Fibroblast of villous mesenchyme (primary cell): ENCODE data around the gene OSBPL10. TPM values are rescaled to one million over a fixed set of nuclear protein-coding genes. Genes with fewer than 3 reads are reported as not detected.
"Not testable (repeated sequence)": the region's sequence is repeated elsewhere in the genome, so short reads cannot be mapped to it uniquely, and the experiment has no call there.

ENCODE experiments used
- DNase-seq: peaks from one replicate; pipeline ENCODE4 v3.0.0-alpha.2; 2010; ENCODE audit warnings: low read depth
- H3K4me3 ChIP-seq: 2 replicates; pipeline ENCODE4 v1.5.1; 2011; ENCODE audit warnings: low read depth, mild to moderate bottlenecking, low read length
- total RNA-seq: library from RNA; depleted of rRNA; stranded (reverse); fragments of >200 nt; gene quantifications from 2 replicates; pipeline ENCODE4 v1.2.3, GENCODE V29; 2012
- TF ChIP-seq, protein P1 (sequence below): IDR thresholded peaks from 2 replicates; pipeline ENCODE4 v1.5.1; 2012; ENCODE audit warnings: low read depth, mild to moderate bottlenecking, low read length; ENCODE audit not compliant: insufficient read depth

OSBPL10 gene
- total RNA-seq, 1 donor, result 7.3 TPM

DNA sequence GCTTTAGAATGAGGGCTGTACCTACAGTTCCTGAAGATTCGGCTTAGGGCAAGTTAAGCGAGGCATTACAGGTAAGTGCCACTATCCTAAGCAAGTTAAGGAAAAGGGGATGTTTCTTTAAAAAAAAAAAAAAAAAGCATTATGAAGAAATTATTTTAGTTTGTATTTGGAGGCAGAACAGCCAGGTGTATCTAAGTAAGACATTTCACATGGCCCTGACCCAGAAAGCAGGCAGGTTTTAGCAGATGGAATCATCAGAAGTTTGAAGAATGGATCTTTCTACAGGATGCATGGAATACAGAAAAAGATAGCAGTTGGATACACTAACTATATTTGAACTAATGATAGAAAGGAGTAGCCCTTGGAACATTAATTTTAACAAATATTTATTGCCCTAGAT, 105.6 kb downstream of the OSBPL10 start:
- TF ChIP-seq, protein P1, sequence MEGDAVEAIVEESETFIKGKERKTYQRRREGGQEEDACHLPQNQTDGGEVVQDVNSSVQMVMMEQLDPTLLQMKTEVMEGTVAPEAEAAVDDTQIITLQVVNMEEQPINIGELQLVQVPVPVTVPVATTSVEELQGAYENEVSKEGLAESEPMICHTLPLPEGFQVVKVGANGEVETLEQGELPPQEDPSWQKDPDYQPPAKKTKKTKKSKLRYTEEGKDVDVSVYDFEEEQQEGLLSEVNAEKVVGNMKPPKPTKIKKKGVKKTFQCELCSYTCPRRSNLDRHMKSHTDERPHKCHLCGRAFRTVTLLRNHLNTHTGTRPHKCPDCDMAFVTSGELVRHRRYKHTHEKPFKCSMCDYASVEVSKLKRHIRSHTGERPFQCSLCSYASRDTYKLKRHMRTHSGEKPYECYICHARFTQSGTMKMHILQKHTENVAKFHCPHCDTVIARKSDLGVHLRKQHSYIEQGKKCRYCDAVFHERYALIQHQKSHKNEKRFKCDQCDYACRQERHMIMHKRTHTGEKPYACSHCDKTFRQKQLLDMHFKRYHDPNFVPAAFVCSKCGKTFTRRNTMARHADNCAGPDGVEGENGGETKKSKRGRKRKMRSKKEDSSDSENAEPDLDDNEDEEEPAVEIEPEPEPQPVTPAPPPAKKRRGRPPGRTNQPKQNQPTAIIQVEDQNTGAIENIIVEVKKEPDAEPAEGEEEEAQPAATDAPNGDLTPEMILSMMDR, result no peak
- H3K4me3 ChIP-seq, result no peak overlapping the region
- DNase-seq, result no peak

DNA sequence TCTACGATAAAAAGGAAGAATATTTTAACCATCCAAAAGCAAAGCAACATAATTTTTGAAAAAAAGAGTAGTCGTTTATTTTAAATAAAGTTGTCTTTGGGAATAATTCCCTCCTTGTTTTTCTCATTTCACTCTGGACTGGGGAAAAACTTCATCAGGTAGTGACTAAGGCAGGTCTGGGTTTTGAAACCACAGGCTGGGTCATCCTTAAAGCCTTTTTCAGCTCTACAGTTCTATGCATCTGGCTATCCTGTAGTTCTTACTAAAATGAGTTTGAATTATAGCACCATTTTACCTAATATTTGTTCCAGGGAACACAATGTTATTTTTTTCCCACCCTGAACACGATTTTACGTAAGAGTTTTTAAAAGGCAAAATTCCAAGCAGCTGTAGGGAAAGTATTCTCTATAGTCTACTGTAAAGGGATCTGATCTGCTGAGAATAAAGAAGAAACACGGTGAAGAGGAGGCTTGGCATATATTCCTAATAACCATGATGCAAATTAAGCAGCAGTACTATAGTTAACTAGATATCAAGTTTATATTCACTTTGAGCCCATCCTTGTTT, 107.7 kb downstream of the OSBPL10 start:
- H3K4me3 ChIP-seq, result no peak overlapping the region
- TF ChIP-seq, protein P1, result no peak
- no peak for DNase-seq

DNA sequence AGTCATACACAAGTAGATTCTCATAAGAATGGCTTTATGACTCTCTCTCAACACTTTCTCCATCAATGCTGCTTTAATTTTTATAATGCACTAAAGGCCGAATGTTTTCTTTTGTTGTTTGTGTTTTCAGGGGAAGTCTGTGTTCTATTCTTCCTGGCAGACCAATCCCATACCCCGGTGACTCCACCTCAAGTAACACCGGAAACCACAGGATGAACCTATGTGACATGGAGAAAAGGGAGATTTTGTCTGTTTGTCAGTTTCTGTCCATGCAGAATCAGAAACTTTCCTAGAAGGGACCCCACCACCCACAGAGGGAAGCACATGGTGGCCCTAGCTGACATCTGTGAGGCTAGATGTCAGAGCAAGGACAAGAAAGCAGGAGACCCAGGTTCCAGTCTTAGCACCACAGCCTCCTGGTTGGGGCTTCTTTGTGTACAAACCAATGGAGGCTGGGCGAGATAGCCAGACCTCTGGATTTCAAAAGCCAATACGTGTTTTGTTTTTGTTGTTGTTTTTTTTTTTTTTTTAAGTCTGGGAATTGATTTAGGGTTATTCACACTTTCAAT, 109.0 kb downstream of the OSBPL10 start:
- TF ChIP-seq, protein P1, result no peak
- no peak for DNase-seq
- no peak overlapping the region for H3K4me3 ChIP-seq

DNA sequence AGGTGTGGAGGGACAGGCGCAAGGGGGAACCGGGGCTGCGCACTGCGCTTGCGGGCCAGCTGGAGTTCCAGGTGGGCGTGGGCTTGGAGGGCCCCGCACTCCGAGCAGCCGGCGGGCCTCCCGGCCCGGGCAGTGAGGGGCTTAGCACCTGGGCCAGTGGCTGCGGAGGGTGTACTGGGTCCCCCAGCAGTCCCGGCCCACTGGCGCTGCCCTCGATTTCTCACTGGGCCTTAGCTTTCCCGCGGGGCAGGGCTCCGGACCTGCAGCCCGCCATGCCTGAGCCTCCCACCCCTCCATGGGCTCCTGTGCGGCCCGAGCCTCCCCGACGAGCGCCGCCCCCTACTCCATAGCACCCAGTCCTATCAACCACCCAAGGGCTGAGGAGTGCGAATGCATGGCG, 111.0 kb downstream of the OSBPL10 start:
- not testable (repeated sequence) for DNase-seq, H3K4me3 ChIP-seq

DNA sequence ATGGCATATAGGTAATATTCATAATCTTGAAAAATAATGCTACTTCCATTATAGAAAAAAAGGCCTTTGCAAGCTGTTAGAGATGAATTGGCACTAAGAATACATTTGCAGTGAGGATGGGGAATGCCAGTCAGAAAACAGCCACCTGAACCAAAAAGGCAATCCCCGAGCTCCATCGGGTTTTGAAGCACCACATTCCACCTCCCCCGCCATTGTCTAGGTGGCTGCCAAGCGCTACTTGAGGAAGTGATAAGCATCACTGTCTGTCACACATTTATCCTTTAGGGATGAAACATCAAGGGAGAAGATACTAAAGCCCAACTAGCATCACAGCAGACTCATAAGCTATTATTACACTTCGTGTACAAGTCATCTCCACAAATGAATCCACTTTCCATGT, 112.8 kb downstream of the OSBPL10 start:
- DNase-seq, result no peak
- TF ChIP-seq, protein P1, result no peak

DNA sequence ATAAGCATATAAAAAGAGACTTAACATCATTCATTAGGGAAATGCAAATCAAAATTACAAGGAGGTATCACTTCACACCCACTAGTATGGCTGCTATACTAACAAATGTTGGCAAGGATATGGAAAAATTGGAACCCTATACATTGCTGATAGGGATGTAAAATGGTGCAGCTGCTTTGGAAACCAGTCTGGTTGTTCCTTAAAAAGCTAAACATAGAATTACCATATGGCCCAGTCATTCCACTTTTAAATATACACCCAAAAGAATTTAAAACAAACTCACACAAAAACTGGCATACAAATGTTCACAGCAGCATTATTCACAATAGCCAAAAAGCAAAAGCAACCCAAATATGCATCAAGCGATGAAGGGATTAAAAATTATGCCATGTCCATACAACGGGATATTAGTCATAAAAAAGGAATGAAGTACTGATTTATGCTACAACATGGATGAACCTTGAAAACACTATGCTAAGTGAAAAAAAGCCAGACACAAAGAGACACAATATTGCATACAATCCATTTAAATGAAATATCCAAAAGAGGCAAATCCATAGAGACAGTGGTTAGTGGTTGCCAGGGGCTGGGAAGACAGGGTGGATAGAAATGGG, 118.3 kb downstream of the OSBPL10 start:
- peak; percentile 40 for DNase-seq
- TF ChIP-seq, protein P1, result no peak
- no peak overlapping the region for H3K4me3 ChIP-seq

More for the DNA sequence above, 112.8 kb downstream of the OSBPL10 start:
- no peak overlapping the region for H3K4me3 ChIP-seq

DNA sequence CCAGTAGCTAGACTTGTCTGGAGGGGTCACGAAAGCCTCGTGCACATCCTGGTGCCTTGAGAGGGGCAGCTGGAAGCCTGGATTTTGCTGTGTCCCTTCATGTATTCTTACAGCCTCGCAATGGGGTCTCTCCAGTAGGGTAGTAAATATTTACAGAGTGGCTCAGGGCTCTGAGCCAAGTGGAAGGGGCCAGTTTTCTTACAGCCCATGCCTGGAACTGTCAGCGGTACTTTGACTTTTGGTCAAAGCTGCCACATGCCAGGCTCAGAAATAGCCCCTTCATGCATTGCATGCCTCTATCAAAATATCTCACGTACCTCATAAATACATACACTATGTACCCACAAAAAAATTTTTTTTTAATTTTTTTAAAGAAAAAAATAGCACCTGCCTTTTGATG, 119.2 kb downstream of the OSBPL10 start:
- no peak for DNase-seq
- TF ChIP-seq, protein P1, result no peak
- no peak overlapping the region for H3K4me3 ChIP-seq

DNA sequence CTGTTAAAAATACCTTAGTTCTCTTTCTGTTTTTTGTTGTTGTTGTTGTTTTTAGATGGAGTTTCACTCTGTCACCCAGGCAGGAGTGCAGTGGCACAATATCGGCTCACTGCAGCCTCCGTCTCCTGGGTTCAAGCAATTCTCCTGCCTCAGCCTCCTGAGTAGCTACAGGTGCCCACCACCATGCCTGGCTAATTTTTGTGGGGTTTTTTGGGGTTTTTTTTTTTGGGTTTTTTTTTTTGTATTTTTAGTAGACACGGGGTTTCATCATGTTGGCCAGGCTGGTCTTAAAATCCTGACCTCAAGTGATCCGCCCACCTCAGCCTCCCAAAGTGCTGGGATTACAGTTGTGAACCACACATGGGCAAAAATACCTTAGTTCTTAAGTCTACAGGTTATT, 120.4 kb downstream of the OSBPL10 start:
- not testable (repeated sequence) for DNase-seq, H3K4me3 ChIP-seq
